ENCODE results near the gene NIPAL1. TPM values are rescaled to one million over a fixed set of nuclear protein-coding genes. Genes with fewer than 3 reads are reported as not detected.

The NIPAL1 gene
- polyA plus RNA-seq, 1 donor from 2014 or later, result not detected

Other genes starting within 250 kb of the NIPAL1 start
- gene CORIN, start 178.7 kb upstream of the NIPAL1 start, polyA plus RNA-seq, result not detected
- gene NFXL1, start 102.2 kb upstream of the NIPAL1 start, polyA plus RNA-seq, result 8.4 TPM
- gene CNGA1, start 91 bp upstream of the NIPAL1 start, polyA plus RNA-seq, result not detected
- 3.4 TPM for gene TXK, start 117.5 kb downstream of the NIPAL1 start, polyA plus RNA-seq

Data from IgD-negative memory B cell (primary cell).